Skeletal muscle satellite cell (primary cell): ENCODE data around the gene BORCS6.
A peak's percentile ranks its signal among the peaks of the same experiment; 100 is the strongest.

Experiments used
- H3K27me3 ChIP-seq: 2 replicates; pipeline ENCODE4 v1.7.0; 2013; ENCODE audit warnings: low read length; ENCODE audit not compliant: control insufficient read depth, insufficient read depth
- H3K36me3 ChIP-seq: 2 replicates; pipeline ENCODE4 v1.7.0; 2013; ENCODE audit warnings: mild to moderate bottlenecking, control low read depth, low read length; ENCODE audit not compliant: insufficient read depth
- H3K4me1 ChIP-seq: 2 replicates; pipeline ENCODE4 v1.7.0; 2013; ENCODE audit warnings: low read length; ENCODE audit not compliant: control insufficient read depth, insufficient read depth
- H3K4me2 ChIP-seq: 2 replicates; pipeline ENCODE4 v1.7.0; 2013; ENCODE audit warnings: mild to moderate bottlenecking, low read length
- H3K4me3 ChIP-seq: 2 replicates; pipeline ENCODE4 v1.7.0; 2013; ENCODE audit warnings: low read length
- H3K9ac ChIP-seq: 2 replicates; pipeline ENCODE4 v1.7.0; 2013; ENCODE audit warnings: mild to moderate bottlenecking, low read depth, low read length, moderate library complexity
- H3K9me3 ChIP-seq: replicated peaks from 2 replicates; pipeline ENCODE4 v1.7.0; 2013; ENCODE audit warnings: mild to moderate bottlenecking, control low read depth, low read length

The BORCS6 gene

DNA sequence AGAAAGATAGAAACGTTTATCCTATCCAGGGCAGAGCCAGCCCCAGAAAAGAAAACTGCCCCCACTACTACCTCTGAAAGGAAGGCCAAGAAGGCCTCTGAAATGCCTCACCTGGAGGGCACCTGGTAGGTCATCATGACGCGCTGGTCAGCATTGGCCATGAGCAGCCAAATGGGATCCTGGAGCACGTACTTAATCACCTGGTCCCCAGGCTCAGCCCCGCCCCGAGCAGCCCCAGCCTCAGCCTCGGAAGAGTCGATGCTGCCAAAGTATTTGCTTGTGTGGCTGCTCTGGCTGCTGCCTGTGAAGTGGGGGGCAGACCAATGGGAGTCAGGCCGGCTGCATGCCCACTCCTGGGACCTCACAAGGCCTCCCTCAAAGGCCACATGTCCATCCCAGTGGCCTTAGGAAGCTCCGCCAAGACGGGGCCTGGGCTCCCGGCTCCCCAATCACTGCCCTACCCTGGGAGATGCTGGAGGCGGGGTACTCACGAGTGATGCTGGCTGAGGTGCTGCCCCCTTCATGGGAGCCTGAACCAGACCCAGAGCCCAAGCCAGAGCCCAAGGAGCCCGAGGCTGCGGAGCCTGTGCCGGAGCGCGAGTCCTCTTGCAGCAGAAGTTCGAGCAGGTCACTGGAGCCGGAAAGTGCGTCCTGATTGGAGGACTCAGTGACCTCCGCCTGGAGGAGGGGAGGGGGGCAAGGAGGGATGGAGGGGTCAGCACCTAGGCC, 47.7 kb downstream of the BORCS6 start:
- H3K36me3 ChIP-seq, result peaks cover 74% of the 10 kb centered on the region
- no peak overlapping the region for H3K4me3 ChIP-seq
- no peak overlapping the region for H3K4me2 ChIP-seq
- H3K9ac ChIP-seq, result no peak overlapping the region
- H3K4me1 ChIP-seq, result peaks cover 5% of the 10 kb centered on the region
- no peaks in the 10 kb centered on the region for H3K9me3 ChIP-seq
- no peaks in the 10 kb centered on the region for H3K27me3 ChIP-seq

DNA sequence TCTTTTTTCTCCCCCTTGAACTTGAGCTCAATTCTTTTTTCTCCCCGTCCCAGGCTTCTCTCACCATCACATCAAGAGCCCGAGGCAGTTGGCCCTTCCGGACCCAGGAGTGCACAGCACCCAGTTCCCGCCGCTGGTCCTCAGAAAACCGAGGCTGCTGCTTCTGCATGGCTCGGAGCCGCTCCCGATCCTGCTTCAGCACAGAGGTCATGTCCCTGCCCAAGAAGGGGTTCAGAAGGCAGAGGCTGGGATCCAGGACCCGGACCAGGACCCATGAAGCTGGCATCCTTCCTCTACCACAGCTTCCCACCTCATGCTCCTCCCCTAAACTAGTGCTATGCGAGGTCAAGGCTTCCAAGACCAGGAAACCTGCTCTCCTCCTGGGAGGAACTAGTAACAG, 48.2 kb downstream of the BORCS6 start:
- H3K4me1 ChIP-seq, result peaks cover 5% of the 10 kb centered on the region
- no peak overlapping the region for H3K9ac ChIP-seq
- no peak overlapping the region for H3K4me3 ChIP-seq
- no peaks in the 10 kb centered on the region for H3K9me3 ChIP-seq
- no peak overlapping the region for H3K4me2 ChIP-seq
- peaks cover 68% of the 10 kb centered on the region for H3K36me3 ChIP-seq
- H3K27me3 ChIP-seq, result no peaks in the 10 kb centered on the region

DNA sequence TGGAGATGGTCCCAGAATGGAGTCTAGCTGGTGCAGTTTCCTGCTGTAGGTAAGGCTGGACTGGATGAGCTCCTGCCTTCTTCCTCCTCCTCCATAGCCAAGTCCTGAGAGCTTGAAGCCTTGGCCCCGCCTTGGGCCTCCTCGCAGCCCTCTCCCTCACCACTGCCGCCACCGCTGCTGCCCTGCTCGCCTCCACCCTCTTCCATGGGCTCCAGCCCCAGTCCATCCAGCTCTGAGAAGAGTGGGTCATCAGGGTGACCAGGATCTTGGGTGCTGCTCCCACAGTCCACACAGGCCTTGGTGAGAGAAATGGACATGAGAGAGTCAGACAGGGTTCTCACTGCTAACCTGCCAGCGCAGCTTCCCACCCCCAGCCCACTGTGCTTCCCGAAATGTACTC, 48.9 kb downstream of the BORCS6 start:
- H3K9me3 ChIP-seq, result no peaks in the 10 kb centered on the region
- H3K27me3 ChIP-seq, result no peaks in the 10 kb centered on the region
- H3K9ac ChIP-seq, result no peak overlapping the region
- no peak overlapping the region for H3K4me2 ChIP-seq
- H3K36me3 ChIP-seq, result peaks cover 61% of the 10 kb centered on the region
- no peak overlapping the region for H3K4me3 ChIP-seq
- H3K4me1 ChIP-seq, result peaks cover 5% of the 10 kb centered on the region

DNA sequence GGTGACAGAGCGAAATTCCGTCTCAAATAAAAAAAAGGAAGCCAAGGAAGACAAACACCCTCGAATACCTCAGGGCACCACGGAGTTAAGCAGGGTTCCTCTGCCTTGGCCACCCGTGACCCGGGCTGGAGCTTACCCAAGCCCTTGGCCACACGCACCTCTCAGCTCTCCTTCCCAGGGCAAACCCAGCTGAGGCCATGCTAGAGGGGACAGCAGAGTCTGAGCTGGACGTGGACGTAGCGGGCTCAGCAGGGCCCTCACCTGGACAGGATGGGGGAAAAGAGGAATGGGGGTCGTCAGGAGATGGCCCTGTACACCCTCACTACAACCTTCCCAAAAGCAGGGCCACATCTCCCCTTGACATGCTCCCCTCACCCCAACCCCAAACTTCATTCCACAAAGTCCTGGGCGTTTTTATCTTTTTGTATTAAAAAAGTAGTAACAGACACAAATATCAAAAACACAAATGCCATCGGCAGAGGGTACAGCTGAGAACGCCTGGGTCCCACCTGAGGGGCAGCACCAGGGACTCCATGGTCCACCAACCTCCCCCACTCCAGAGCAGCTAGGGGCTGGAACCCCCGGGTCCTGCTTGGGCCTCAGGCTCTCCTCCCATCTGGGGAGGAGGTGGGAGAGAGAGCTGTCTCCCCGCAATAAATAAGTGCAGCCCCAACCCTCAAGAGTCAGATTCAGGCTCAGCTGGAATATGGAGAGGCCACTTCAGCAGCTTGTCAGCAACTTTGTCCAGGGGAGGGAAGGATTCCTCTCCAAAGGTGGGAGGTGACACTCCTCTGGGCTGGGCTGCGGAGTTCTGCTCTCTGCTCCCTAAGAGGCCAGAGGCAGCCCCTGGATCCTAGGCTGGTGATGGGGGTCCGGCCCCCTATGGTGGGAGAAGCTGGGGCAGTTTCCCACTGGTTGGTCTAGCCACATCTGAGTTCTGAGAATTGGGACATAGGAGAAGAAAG, 49.6 kb downstream of the BORCS6 start:
- H3K27me3 ChIP-seq, result no peaks in the 10 kb centered on the region
- no peak overlapping the region for H3K4me3 ChIP-seq
- peaks cover 54% of the 10 kb centered on the region for H3K36me3 ChIP-seq
- H3K9ac ChIP-seq, result no peak overlapping the region
- no peak overlapping the region for H3K4me2 ChIP-seq
- no peaks in the 10 kb centered on the region for H3K9me3 ChIP-seq
- peaks cover 5% of the 10 kb centered on the region for H3K4me1 ChIP-seq

DNA sequence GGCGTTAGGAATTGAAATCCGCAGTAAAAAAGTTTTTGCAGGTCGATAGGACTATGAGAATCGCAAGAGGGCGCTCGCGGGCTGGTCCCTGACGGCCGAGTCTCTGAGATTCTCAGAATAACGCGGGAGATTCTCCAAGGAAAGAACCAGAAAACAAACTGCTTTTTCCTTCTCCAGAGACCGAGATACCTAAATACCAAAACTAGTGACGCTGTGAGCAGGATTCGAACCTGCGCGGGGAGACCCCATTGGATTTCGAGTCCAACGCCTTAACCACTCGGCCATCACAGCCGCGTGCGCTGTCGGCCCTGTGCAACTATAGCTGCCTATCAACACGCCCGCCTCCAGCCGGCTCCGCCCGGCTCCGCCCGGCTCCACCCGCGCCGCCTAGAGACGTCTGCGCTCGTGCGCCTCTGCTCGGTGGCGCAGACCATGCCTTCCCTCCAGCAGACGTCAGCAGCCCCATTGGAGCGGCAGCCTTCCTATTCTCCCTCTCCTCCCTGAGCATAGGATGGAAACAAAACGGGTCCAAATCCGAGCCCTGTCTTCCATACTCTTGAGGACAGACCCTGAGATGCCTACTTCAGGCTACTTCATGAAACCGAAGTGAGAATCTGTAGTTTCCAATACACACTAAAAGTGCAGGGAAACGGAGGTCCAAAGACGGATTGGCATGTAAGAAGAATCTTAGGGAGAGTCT, 51.2 kb downstream of the BORCS6 start:
- Histone ChIP-seq H3K27me3 (no peaks in the 10 kb centered on the region), H3K9me3 (no peaks in the 10 kb centered on the region), H3K36me3 (peaks cover 41% of the 10 kb centered on the region), H3K4me3 (peak overlapping the region; percentile 47), H3K4me2 (peak overlapping the region; percentile 75), H3K9ac (peak overlapping the region; percentile 59), H3K4me1 (peaks cover 5% of the 10 kb centered on the region)

DNA sequence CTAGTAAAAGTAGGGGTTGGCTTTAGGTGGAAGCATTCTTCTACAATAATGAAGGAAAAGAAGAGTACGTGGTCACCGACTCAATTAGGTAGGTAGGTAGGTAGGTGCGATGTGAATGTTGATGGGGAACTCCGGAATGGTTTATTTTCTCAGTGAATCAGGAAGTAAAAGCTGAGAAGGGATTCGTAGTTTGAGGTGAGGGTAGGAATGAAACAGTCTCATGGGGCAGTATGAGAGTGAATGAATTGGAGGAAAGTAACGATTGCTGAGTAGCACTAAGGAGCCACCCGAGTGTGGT, 51.7 kb downstream of the BORCS6 start:
- H3K9ac ChIP-seq, result peak overlapping the region; percentile 21
- no peaks in the 10 kb centered on the region for H3K27me3 ChIP-seq
- peak overlapping the region; percentile 21 for H3K4me3 ChIP-seq
- no peaks in the 10 kb centered on the region for H3K9me3 ChIP-seq
- peak overlapping the region; percentile 72 for H3K4me2 ChIP-seq
- peaks cover 5% of the 10 kb centered on the region for H3K4me1 ChIP-seq
- peaks cover 37% of the 10 kb centered on the region for H3K36me3 ChIP-seq
